Keratinocyte (primary cell): ENCODE results near the gene HECTD4. TPM values are rescaled to one million over a fixed set of nuclear protein-coding genes. Genes with fewer than 3 reads are reported as not detected.

Experiments used
- DNase-seq: peaks from one replicate; pipeline ENCODE4 v3.0.0-alpha.2; 2011; ENCODE audit warnings: low read depth, missing footprints, low spot score
- FAIRE-seq: peaks from 2 replicates; lab custom pipeline; 2011; peaks lifted over from hg19 to GRCh38; lab: Jason Lieb, UNC
- H2AFZ ChIP-seq: 2 replicates; pipeline ENCODE4 v1.6.0; 2012; ENCODE audit warnings: low read length, control low read depth, inconsistent platforms; ENCODE audit not compliant: control insufficient read depth
- H3K27ac ChIP-seq: 2 replicates; pipeline ENCODE4 v1.5.1; 2011; ENCODE audit warnings: low read length; ENCODE audit not compliant: control insufficient read depth, insufficient read depth
- H3K27me3 ChIP-seq: 3 replicates; pipeline ENCODE4 v1.6.0; 2011; ENCODE audit warnings: low read length; ENCODE audit not compliant: control insufficient read depth, insufficient read depth; ENCODE audit errors: extremely low read depth
- H3K36me3 ChIP-seq, 2 experiments: 2 replicates in 1 of 2; 3 replicates in 1 of 2; pipeline ENCODE4 v1.5.1; 2011; ENCODE audit warnings: low read length in 2 of 2, mild to moderate bottlenecking in 1 of 2; ENCODE audit not compliant: control insufficient read depth in 2 of 2, insufficient read depth in 2 of 2; ENCODE audit errors: extremely low read depth in 1 of 2
- H3K4me1 ChIP-seq: 3 replicates; pipeline ENCODE4 v1.5.1; 2011; ENCODE audit warnings: low read length; ENCODE audit not compliant: control insufficient read depth, insufficient read depth; ENCODE audit errors: extremely low read depth
- H3K4me2 ChIP-seq: 3 replicates; pipeline ENCODE4 v1.6.0; 2011; ENCODE audit warnings: low read depth, low read length; ENCODE audit not compliant: control insufficient read depth, insufficient read depth; ENCODE audit errors: extremely low read depth
- H3K4me3 ChIP-seq, 3 experiments: fragments of 200-600 bp in 1 of 3; sonication (generic) in 1 of 3; 2 replicates in 2 of 3; 3 replicates in 1 of 3; pipeline ENCODE4 v1.5.1; 2011 to 2016; ENCODE audit warnings: low read length in 3 of 3, mild to moderate bottlenecking in 3 of 3, control low read depth in 2 of 3, inconsistent platforms in 1 of 3, low read depth in 1 of 3, mixed read lengths in 1 of 3, mixed run types in 1 of 3, moderate library complexity in 1 of 3; ENCODE audit not compliant: control insufficient read depth in 2 of 3, insufficient read depth in 2 of 3; ENCODE audit errors: extremely low read depth in 1 of 3
- H3K79me2 ChIP-seq: 2 replicates; pipeline ENCODE4 v1.6.0; 2012; ENCODE audit warnings: low read length; ENCODE audit not compliant: control insufficient read depth, insufficient read depth
- H3K9ac ChIP-seq: 3 replicates; pipeline ENCODE4 v1.6.0; 2011; ENCODE audit warnings: low read length; ENCODE audit not compliant: control insufficient read depth, insufficient read depth; ENCODE audit errors: extremely low read depth
- H3K9me1 ChIP-seq: 3 replicates; pipeline ENCODE4 v1.6.0; 2011; ENCODE audit warnings: low read length; ENCODE audit not compliant: control insufficient read depth, insufficient read depth; ENCODE audit errors: extremely low read depth
- H3K9me3 ChIP-seq: 2 replicates; pipeline ENCODE4 v1.5.1; 2012; ENCODE audit warnings: low read depth, low read length; ENCODE audit not compliant: control insufficient read depth
- H4K20me1 ChIP-seq: 3 replicates; pipeline ENCODE4 v1.6.0; 2011; ENCODE audit warnings: low read length; ENCODE audit not compliant: control insufficient read depth, insufficient read depth; ENCODE audit errors: extremely low read depth
- CTCF ChIP-seq, 3 experiments: IDR thresholded peaks in 1 of 3; conservative IDR thresholded peaks in 1 of 3; optimal IDR thresholded peaks in 1 of 3; 2 replicates in 2 of 3; 3 replicates in 1 of 3; pipeline versions ENCODE3 to v1.5.1; 2011; ENCODE audit warnings: low read length in 3 of 3, mild to moderate bottlenecking in 3 of 3, moderate library complexity in 2 of 3, control low read depth in 1 of 3, inconsistent platforms in 1 of 3; ENCODE audit not compliant: insufficient read depth in 2 of 3; ENCODE audit errors: extremely low read depth in 1 of 3
- EZH2 ChIP-seq: IDR thresholded peaks from one replicate; pipeline ENCODE4 v1.6.1; 2012; ENCODE audit warnings: inconsistent platforms, mild to moderate bottlenecking, low read length, moderate library complexity
- dilution Hi-C: fragments of 300-500 bp; cut with MboI; formaldehyde crosslinking; loops from one replicate; pipeline ENCODE4 v1.7.0; 2020; ENCODE audit warnings: low sequenced_read_pairs; ENCODE audit not compliant: extremely low pct_ligation_motif_present
- polyA plus RNA-seq, 5 experiments: library from polyadenylated mRNA; depleted of rRNA in 3 of 5; stranded (reverse) in 3 of 5; stranded (forward) in 1 of 5; unstranded in 1 of 5; fragments of >200 nt; gene quantifications; 1 replicate in 1 of 5; 2 replicates in 3 of 5; 3 replicates in 1 of 5; pipeline versions ENCODE4 v1.2.1 to v1.2.3, GENCODE V29; 2011 to 2012; ENCODE audit warnings: missing spikeins in 2 of 5, low read depth in 1 of 5, low replicate concordance in 1 of 5

The HECTD4 gene
- polyA plus RNA-seq, 1 donor (not counting 4 experiments of a cell fraction or from before 2014, with no cell fraction given): 7.5 TPM

- FAIRE-seq (no peak), DNase-seq (no peak)
- no peak overlapping the region for H3K9ac ChIP-seq
- H3K4me3 ChIP-seq: no peak overlapping the region
- no peak overlapping the region for H3K4me2 ChIP-seq
- no peaks in the 10 kb centered on the region for H4K20me1 ChIP-seq
- no peak for TF ChIP-seq EZH2
- no peak for TF ChIP-seq CTCF (optimal IDR thresholded peaks at IDR 0.05 in 1 of 3, IDR thresholded peaks at IDR 0.05 in 1 of 3, conservative IDR thresholded peaks at IDR 0.05 in 1 of 3; ENCODE audit: extremely low read depth in 1 of 3, insufficient read depth in 2 of 3, low read length in 3 of 3)
- H3K9me1 ChIP-seq: no peaks in the 10 kb centered on the region
- no peaks in the 10 kb centered on the region for H3K4me1 ChIP-seq
- no peaks in the 10 kb centered on the region for H3K9me3 ChIP-seq
- no peak overlapping the region for H2AFZ ChIP-seq
- dilution Hi-C loops: no loop called here
- H3K27me3 ChIP-seq: no peaks in the 10 kb centered on the region
- H3K36me3 ChIP-seq: peaks cover 6 to 10% of the 10 kb centered on the region in 2 experiments
- H3K27ac ChIP-seq: no peak overlapping the region
- H3K79me2 ChIP-seq: no peaks in the 10 kb centered on the region
Observed at GRCh38 chr12:112166051-112167015, 215.9 kb downstream of the HECTD4 start.

GRCh38 chr12:112165624-112166023 lies 216.6 kb downstream of the HECTD4 start:
- H3K9ac ChIP-seq: no peak overlapping the region
- no peaks in the 10 kb centered on the region for H3K4me1 ChIP-seq
- TF ChIP-seq CTCF (optimal IDR thresholded peaks at IDR 0.05 in 1 of 3, IDR thresholded peaks at IDR 0.05 in 1 of 3, conservative IDR thresholded peaks at IDR 0.05 in 1 of 3; ENCODE audit: extremely low read depth in 1 of 3, insufficient read depth in 2 of 3, low read length in 3 of 3) (no peak), EZH2 (no peak)
- H3K9me3 ChIP-seq: no peaks in the 10 kb centered on the region
- H3K27me3 ChIP-seq: no peaks in the 10 kb centered on the region
- H3K27ac ChIP-seq: no peak overlapping the region
- no peaks in the 10 kb centered on the region for H3K79me2 ChIP-seq
- dilution Hi-C loops: no loop called here
- FAIRE-seq (no peak), DNase-seq (no peak)
- H2AFZ ChIP-seq: no peak overlapping the region
- H3K4me2 ChIP-seq: no peak overlapping the region
- no peaks in the 10 kb centered on the region for H4K20me1 ChIP-seq
- no peak overlapping the region for H3K4me3 ChIP-seq
- no peaks in the 10 kb centered on the region for H3K9me1 ChIP-seq
- peaks cover 0 to 10% of the 10 kb centered on the region in 2 experiments for H3K36me3 ChIP-seq
